Lung (tissue), 12 donors: ENCODE data around the gene ULK4. TPM values are rescaled to one million over a fixed set of nuclear protein-coding genes. Genes with fewer than 3 reads are reported as not detected.
"Not testable (repeated sequence)": the region's sequence is repeated elsewhere in the genome, so short reads cannot be mapped to it uniquely, and the experiment has no call there.

ENCODE experiments used
- ATAC-seq: fragments of 200-7000 bp; cut with Tn5 transposase; one replicate; pipeline ENCODE4 v1.9.1; 2020; ENCODE audit warnings: moderate number of reproducible peaks; ENCODE audit not compliant: insufficient read depth, low FRiP score
- DNase-seq, 3 donors: peaks; one replicate each; pipeline ENCODE4 v3.0.0-alpha.2; 2013 to 2017
- H3K27ac ChIP-seq, 2 donors: one replicate each; pipeline ENCODE4 v1.5.1; 2013; ENCODE audit warnings: mild to moderate bottlenecking in 2 of 2, moderate library complexity in 2 of 2, control low read depth in 1 of 2, inconsistent platforms in 1 of 2, low read depth in 1 of 2, low read length in 1 of 2
- H3K27me3 ChIP-seq, 3 donors: one replicate each; pipeline ENCODE4 v1.5.1; 2013; ENCODE audit warnings: low read length in 2 of 3; ENCODE audit not compliant: control insufficient read depth in 3 of 3, insufficient read depth in 3 of 3
- H3K36me3 ChIP-seq, 4 donors: one replicate each; pipeline ENCODE4 v1.5.1; 2013; ENCODE audit warnings: low read length in 4 of 4, mild to moderate bottlenecking in 1 of 4, moderate library complexity in 1 of 4; ENCODE audit not compliant: control insufficient read depth in 4 of 4, insufficient read depth in 4 of 4
- H3K4me1 ChIP-seq, 5 donors: one replicate each; pipeline ENCODE4 v1.5.1; 2013; ENCODE audit warnings: low read length in 5 of 5, mild to moderate bottlenecking in 2 of 5, moderate library complexity in 1 of 5; ENCODE audit not compliant: control insufficient read depth in 5 of 5, insufficient read depth in 5 of 5
- H3K4me3 ChIP-seq: one replicate; pipeline ENCODE4 v1.5.1; 2013; ENCODE audit warnings: mild to moderate bottlenecking, control low read depth, moderate library complexity
- H3K9ac ChIP-seq, 2 donors: one replicate each; pipeline ENCODE4 v1.5.1; 2013; ENCODE audit warnings: low read length in 2 of 2, control low read depth in 1 of 2; ENCODE audit not compliant: insufficient read depth in 1 of 2
- H3K9me3 ChIP-seq, 4 donors: one replicate each; pipeline ENCODE4 v1.5.1; 2013; ENCODE audit warnings: low read length in 3 of 4, mild to moderate bottlenecking in 1 of 4, moderate library complexity in 1 of 4; ENCODE audit not compliant: control insufficient read depth in 4 of 4, insufficient read depth in 3 of 4
- CTCF ChIP-seq: IDR thresholded peaks from 2 replicates; pipeline ENCODE4 v1.5.1; 2012; ENCODE audit warnings: mild to moderate bottlenecking; ENCODE audit errors: control extremely low read depth, extremely low read depth
- WGBS, 2 donors: extraction: QIAGEN DNeasy Blood & Tissue Kit; methylation state at CpG; one replicate each; pipeline ENCODE4 v1.1.7; 2013; 5-methylcytosine and 5-hydroxymethylcytosine counted together
- polyA plus RNA-seq, 2 donors: library from polyadenylated mRNA; stranded (reverse); fragments of 200-250 nt; gene quantifications; one replicate each; pipeline ENCODE4 v1.2.1, GENCODE V29; 2013
- total RNA-seq, 2 donors: library from RNA; depleted of rRNA in 1 of 2; stranded (reverse); fragments of >200 nt in 1 of 2; gene quantifications; one replicate each; pipeline ENCODE4 v1.2.1, GENCODE V29; 2014 to 2021
- donor health status: control.
- donor health status: control.
- donor health status: Bipolar disorder and iron deficiency.
- donor health status: healthy.
- donor health status: DM: yes; HTN: yes; CAD: no.

The ULK4 gene
- total and polyA plus RNA-seq, 4 donors: 2.8 to 56.0 (median 12.6) TPM

- no peak for ATAC-seq
- no peak for TF ChIP-seq CTCF
- Histone ChIP-seq H3K36me3 (no peaks in the 10 kb centered on the region), H3K27ac (no peak overlapping the region), H3K27me3 (no peaks in the 10 kb centered on the region), H3K4me1 (peaks cover 0 to 3% (median 0%) of the 10 kb centered on the region in 5 donors), H3K9ac (no peak overlapping the region), H3K4me3 (no peak overlapping the region), H3K9me3 (no peaks in the 10 kb centered on the region)
- no peak for DNase-seq
- 98 to 100% methylated on average over 2 of the region's 2 CpGs for WGBS, 2 donors
Observed at GRCh38 chr3:41290306-41290705, 671.6 kb downstream of the ULK4 start.

- 91 to 92% methylated on average over 8 of the region's 8 CpGs for WGBS, 2 donors
- DNase-seq (no peak), ATAC-seq (no peak)
- H3K36me3 ChIP-seq: no peaks in the 10 kb centered on the region
- H3K27ac ChIP-seq: no peak overlapping the region
- peaks cover 0 to 1% (median 0%) of the 10 kb centered on the region in 5 donors for H3K4me1 ChIP-seq
- H3K9me3 ChIP-seq: no peaks in the 10 kb centered on the region
- no peak overlapping the region for H3K9ac ChIP-seq
- TF ChIP-seq CTCF: no peak
- H3K4me3 ChIP-seq: no peak overlapping the region
- H3K27me3 ChIP-seq: no peaks in the 10 kb centered on the region
Observed at GRCh38 chr3:41288785-41289184, 673.1 kb downstream of the ULK4 start.

- WGBS, 2 donors: 83 to 86% methylated on average over 6 of the region's 6 CpGs
- Histone ChIP-seq H3K9ac (no peak overlapping the region), H3K9me3 (no peaks in the 10 kb centered on the region), H3K4me3 (no peak overlapping the region), H3K27ac (no peak overlapping the region), H3K27me3 (no peaks in the 10 kb centered on the region), H3K4me1 (no peaks in the 10 kb centered on the region), H3K36me3 (no peaks in the 10 kb centered on the region)
- ATAC-seq: no peak
- no peak for DNase-seq
- no peak for TF ChIP-seq CTCF
Observed at GRCh38 chr3:41286305-41286704, 675.6 kb downstream of the ULK4 start.

GRCh38 chr3:41284934-41285333 is 677.0 kb downstream of the ULK4 start:
- not testable (repeated sequence) for H3K27ac ChIP-seq, H3K36me3 ChIP-seq, H3K27me3 ChIP-seq, H3K9ac ChIP-seq, H3K4me1 ChIP-seq, H3K9me3 ChIP-seq, DNase-seq, ATAC-seq, H3K4me3 ChIP-seq
- 91 to 93% methylated on average over 3 of the region's 3 CpGs for WGBS, 2 donors
